GM23338 (cell line): ENCODE results near the gene DYRK1A.

Source experiments
- CREB1 ChIP-seq: fragments of 250-450 bp; sonication (Bioruptor Pico); IDR thresholded peaks from 2 replicates; pipeline ENCODE4 v1.5.0; 2020; ENCODE audit warnings: low read depth, mild to moderate bottlenecking, moderate library complexity
- EZH2 ChIP-seq: fragments of 200-600 bp; sonication (generic); IDR thresholded peaks from one replicate; pipeline ENCODE4 v1.8.0; 2017; ENCODE audit warnings: antibody characterized with exemption, mild to moderate bottlenecking, low read depth; ENCODE audit not compliant: unreplicated experiment
- EZH2phosphoT487 ChIP-seq: fragments of 200-600 bp; sonication (generic); IDR thresholded peaks from one replicate; pipeline ENCODE4 v1.8.1; 2018; ENCODE audit warnings: antibody characterized with exemption; ENCODE audit not compliant: unreplicated experiment
- JUNB ChIP-seq: IDR thresholded peaks from one replicate; pipeline ENCODE4 v1.6.1; 2016; ENCODE audit warnings: antibody characterized with exemption; ENCODE audit not compliant: unreplicated experiment
- NANOG ChIP-seq: IDR thresholded peaks from 2 replicates; pipeline ENCODE4 v1.6.1; 2016; ENCODE audit warnings: antibody characterized with exemption, borderline replicate concordance
- POLR2AphosphoS5 ChIP-seq: IDR thresholded peaks from 2 replicates; pipeline ENCODE4 v1.6.1; 2016; ENCODE audit warnings: antibody characterized with exemption, low read depth
- STAT1 ChIP-seq: IDR thresholded peaks from one replicate; pipeline ENCODE4 v1.6.1; 2016; ENCODE audit warnings: antibody characterized with exemption; ENCODE audit not compliant: unreplicated experiment
- ZNF114 ChIP-seq: fragments of 250-450 bp; sonication (Bioruptor Pico); IDR thresholded peaks from 2 replicates; pipeline ENCODE4 v1.5.0; 2020; ENCODE audit warnings: mild to moderate bottlenecking, moderate library complexity
- ZNF331 ChIP-seq: fragments of 250-450 bp; sonication (Bioruptor Pico); IDR thresholded peaks from 2 replicates; pipeline ENCODE4 v1.5.0; 2020; ENCODE audit warnings: low read depth, mild to moderate bottlenecking, moderate library complexity
- TF ChIP-seq, protein P1 (sequence below), 2 experiments: fragments of 200-600 bp in 1 of 2; sonication (generic) in 1 of 2; conservative IDR thresholded peaks; 2 replicates each; pipeline versions ENCODE4 v1.5.1 to v1.6.1; 2016 to 2017; ENCODE audit warnings: antibody characterized with exemption in 2 of 2, low read depth in 2 of 2, mild to moderate bottlenecking in 2 of 2, moderate library complexity in 1 of 2
- TF ChIP-seq, protein P2 (sequence below): IDR thresholded peaks from 2 replicates; pipeline ENCODE4 v1.6.1; 2016; ENCODE audit warnings: antibody characterized with exemption
- TF ChIP-seq, protein P3 (sequence below): IDR thresholded peaks from one replicate; pipeline ENCODE4 v1.6.1; 2018; ENCODE audit warnings: antibody characterized with exemption; ENCODE audit not compliant: unreplicated experiment

DNA sequence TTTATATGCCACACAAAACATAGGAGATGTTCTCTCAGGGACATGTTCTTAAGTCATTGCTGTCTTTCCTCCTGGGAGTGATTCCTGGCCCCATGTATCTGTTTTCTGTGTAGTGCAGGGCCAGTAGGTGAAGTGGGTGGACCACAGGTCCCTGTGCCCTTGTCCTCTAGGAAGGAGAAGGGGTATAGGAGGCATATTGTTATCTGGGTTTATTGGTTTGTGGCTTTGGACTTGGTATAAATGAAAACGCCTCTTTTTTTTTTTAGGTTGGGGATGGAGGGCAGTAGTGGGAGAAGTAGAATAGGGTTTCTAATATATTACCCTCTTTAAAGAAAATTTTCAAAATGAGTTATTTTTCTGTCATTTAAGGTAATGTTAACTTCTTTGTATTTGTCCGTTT, 29.4 kb downstream of the DYRK1A start:
- no peak for TF ChIP-seq EZH2phosphoT487
- TF ChIP-seq, protein P1, sequence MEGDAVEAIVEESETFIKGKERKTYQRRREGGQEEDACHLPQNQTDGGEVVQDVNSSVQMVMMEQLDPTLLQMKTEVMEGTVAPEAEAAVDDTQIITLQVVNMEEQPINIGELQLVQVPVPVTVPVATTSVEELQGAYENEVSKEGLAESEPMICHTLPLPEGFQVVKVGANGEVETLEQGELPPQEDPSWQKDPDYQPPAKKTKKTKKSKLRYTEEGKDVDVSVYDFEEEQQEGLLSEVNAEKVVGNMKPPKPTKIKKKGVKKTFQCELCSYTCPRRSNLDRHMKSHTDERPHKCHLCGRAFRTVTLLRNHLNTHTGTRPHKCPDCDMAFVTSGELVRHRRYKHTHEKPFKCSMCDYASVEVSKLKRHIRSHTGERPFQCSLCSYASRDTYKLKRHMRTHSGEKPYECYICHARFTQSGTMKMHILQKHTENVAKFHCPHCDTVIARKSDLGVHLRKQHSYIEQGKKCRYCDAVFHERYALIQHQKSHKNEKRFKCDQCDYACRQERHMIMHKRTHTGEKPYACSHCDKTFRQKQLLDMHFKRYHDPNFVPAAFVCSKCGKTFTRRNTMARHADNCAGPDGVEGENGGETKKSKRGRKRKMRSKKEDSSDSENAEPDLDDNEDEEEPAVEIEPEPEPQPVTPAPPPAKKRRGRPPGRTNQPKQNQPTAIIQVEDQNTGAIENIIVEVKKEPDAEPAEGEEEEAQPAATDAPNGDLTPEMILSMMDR (conservative IDR thresholded peaks at IDR 0.05; ENCODE audit: low read depth in 2 of 2) = no peak
- TF ChIP-seq, protein P2, sequence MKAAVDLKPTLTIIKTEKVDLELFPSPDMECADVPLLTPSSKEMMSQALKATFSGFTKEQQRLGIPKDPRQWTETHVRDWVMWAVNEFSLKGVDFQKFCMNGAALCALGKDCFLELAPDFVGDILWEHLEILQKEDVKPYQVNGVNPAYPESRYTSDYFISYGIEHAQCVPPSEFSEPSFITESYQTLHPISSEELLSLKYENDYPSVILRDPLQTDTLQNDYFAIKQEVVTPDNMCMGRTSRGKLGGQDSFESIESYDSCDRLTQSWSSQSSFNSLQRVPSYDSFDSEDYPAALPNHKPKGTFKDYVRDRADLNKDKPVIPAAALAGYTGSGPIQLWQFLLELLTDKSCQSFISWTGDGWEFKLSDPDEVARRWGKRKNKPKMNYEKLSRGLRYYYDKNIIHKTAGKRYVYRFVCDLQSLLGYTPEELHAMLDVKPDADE = no peak
- TF ChIP-seq POLR2AphosphoS5 = no peak
- TF ChIP-seq STAT1 = no peak
- no peak for TF ChIP-seq ZNF331 (CRISPR knock-in tag)
- no peak for TF ChIP-seq EZH2
- TF ChIP-seq, protein P3, sequence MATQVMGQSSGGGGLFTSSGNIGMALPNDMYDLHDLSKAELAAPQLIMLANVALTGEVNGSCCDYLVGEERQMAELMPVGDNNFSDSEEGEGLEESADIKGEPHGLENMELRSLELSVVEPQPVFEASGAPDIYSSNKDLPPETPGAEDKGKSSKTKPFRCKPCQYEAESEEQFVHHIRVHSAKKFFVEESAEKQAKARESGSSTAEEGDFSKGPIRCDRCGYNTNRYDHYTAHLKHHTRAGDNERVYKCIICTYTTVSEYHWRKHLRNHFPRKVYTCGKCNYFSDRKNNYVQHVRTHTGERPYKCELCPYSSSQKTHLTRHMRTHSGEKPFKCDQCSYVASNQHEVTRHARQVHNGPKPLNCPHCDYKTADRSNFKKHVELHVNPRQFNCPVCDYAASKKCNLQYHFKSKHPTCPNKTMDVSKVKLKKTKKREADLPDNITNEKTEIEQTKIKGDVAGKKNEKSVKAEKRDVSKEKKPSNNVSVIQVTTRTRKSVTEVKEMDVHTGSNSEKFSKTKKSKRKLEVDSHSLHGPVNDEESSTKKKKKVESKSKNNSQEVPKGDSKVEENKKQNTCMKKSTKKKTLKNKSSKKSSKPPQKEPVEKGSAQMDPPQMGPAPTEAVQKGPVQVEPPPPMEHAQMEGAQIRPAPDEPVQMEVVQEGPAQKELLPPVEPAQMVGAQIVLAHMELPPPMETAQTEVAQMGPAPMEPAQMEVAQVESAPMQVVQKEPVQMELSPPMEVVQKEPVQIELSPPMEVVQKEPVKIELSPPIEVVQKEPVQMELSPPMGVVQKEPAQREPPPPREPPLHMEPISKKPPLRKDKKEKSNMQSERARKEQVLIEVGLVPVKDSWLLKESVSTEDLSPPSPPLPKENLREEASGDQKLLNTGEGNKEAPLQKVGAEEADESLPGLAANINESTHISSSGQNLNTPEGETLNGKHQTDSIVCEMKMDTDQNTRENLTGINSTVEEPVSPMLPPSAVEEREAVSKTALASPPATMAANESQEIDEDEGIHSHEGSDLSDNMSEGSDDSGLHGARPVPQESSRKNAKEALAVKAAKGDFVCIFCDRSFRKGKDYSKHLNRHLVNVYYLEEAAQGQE = no peak
- TF ChIP-seq JUNB = no peak
- no peak for TF ChIP-seq NANOG
- TF ChIP-seq CREB1 (CRISPR knock-in tag) = no peak
- TF ChIP-seq ZNF114 (CRISPR knock-in tag) = no peak
